Anterior cingulate cortex (tissue), 58 donors: ENCODE results near the gene PVRIG.

Experiments used
- DNase-seq, 58 donors: peaks; one replicate each; lab custom pipeline; 2025; lab: John Stamatoyannopoulos, UW

The PVRIG gene

GRCh38 chr7:100269306-100270045 lies 49.7 kb downstream of the PVRIG start:
- peak in 7 of 58 donors; percentile 1 to 48 (median 21) for DNase-seq

GRCh38 chr7:100270046-100270918 lies 50.5 kb downstream of the PVRIG start:
- peak in 45 of 58 donors; percentile 1 to 73 (median 21) for DNase-seq
